SU-DHL-6 (cell line): ENCODE measurements around the gene NPAS3.

Source experiments
- H2AFZ ChIP-seq: fragments of 200-600 bp; sonication (generic); 2 replicates; pipeline ENCODE4 v1.6.1; 2014; ENCODE audit warnings: low read depth, mild to moderate bottlenecking, moderate library complexity, mixed read lengths, antibody characterized with exemption, low read length; ENCODE audit not compliant: severe bottlenecking
- H3F3A ChIP-seq: fragments of 200-600 bp; shearing (Covaris generic); 2 replicates; pipeline ENCODE4 v1.6.0; 2016; ENCODE audit warnings: antibody characterized with exemption, mild to moderate bottlenecking; ENCODE audit not compliant: insufficient read depth
- H3K27ac ChIP-seq: fragments of 200-600 bp; sonication (generic); 2 replicates; pipeline ENCODE4 v1.5.1; 2016; ENCODE audit warnings: low read depth, mild to moderate bottlenecking, low read length, moderate library complexity, mixed read lengths
- H3K27me3 ChIP-seq: fragments of 200-600 bp; sonication (generic), shearing (Covaris generic); 2 replicates; pipeline ENCODE4 v1.6.0; 2014; ENCODE audit warnings: mild to moderate bottlenecking, low read length
- H3K36me3 ChIP-seq: fragments of 200-600 bp; sonication (generic); 2 replicates; pipeline ENCODE4 v1.6.1; 2014; ENCODE audit warnings: mild to moderate bottlenecking, low read length, mixed read lengths
- H3K4me2 ChIP-seq: fragments of 300-600, 200-600 bp; shearing (Covaris generic), sonication (generic); 2 replicates; pipeline ENCODE4 v1.6.0; 2014; ENCODE audit warnings: low read length, low read depth, mild to moderate bottlenecking; ENCODE audit not compliant: poor library complexity, severe bottlenecking
- H3K4me3 ChIP-seq: fragments of 200-600 bp; sonication (generic); 2 replicates; pipeline ENCODE4 v1.5.1; 2014; ENCODE audit warnings: antibody characterized with exemption, low read length, mild to moderate bottlenecking, mixed read lengths; ENCODE audit not compliant: insufficient read depth, poor library complexity, severe bottlenecking
- H3K79me2 ChIP-seq: fragments of 200-600 bp; sonication (generic); 2 replicates; pipeline ENCODE4 v1.6.1; 2014; ENCODE audit warnings: mild to moderate bottlenecking, low read length, moderate library complexity; ENCODE audit not compliant: insufficient read depth
- H3K9ac ChIP-seq: fragments of 200-600 bp; sonication (generic); 2 replicates; pipeline ENCODE4 v1.7.0; 2014; ENCODE audit warnings: mild to moderate bottlenecking, low read length
- H3K9me2 ChIP-seq: fragments of 200-600 bp; sonication (generic); replicated peaks from 2 replicates; pipeline ENCODE4 v1.6.1; 2014; ENCODE audit warnings: low read length; ENCODE audit not compliant: insufficient read depth
- H3K9me3 ChIP-seq: fragments of 200-600 bp; sonication (generic); 2 replicates; pipeline ENCODE4 v1.6.1; 2014; ENCODE audit warnings: low read length, mixed read lengths; ENCODE audit not compliant: insufficient read depth
- H4K20me1 ChIP-seq: fragments of 200-600 bp; sonication (generic); 2 replicates; pipeline ENCODE4 v1.6.1; 2014; ENCODE audit warnings: low read depth, mild to moderate bottlenecking, antibody characterized with exemption, low read length, moderate library complexity, mixed read lengths
- CTCF ChIP-seq: fragments of 200-600 bp; sonication (generic); IDR thresholded peaks from one replicate; pipeline ENCODE4 v1.5.1; 2017; ENCODE audit warnings: antibody characterized with exemption, mild to moderate bottlenecking, low read length, moderate library complexity; ENCODE audit not compliant: insufficient read depth, poor library complexity, severe bottlenecking
- EZH2phosphoT487 ChIP-seq: fragments of 200-600 bp; sonication (generic), shearing (Covaris generic); conservative IDR thresholded peaks from 2 replicates; pipeline ENCODE4 v1.6.1; 2018; ENCODE audit warnings: mild to moderate bottlenecking, antibody characterized with exemption, low read length, moderate library complexity, mixed read lengths

NPAS3 gene

DNA sequence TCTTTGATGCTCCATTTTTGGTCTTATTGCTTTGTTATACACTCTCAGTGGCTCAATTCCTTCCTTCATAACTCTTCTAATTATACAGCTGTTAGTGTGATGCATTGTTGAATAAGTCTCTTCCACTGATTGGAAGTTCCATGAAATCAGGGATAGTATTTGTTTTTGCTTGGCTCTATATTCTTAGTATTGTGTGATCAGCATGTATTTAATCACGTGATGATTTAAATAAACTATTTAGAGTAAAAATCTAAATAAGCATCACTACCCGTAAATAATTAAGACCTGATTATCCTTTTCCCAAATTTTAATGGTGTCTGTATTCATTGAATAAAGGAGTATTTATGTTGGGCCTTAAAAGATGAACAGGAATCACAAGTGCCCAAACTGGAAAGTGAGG, 355.7 kb downstream of the NPAS3 start:
- no peaks in the 10 kb centered on the region for H3K9me2 ChIP-seq
- no peak for TF ChIP-seq EZH2phosphoT487
- no peak for TF ChIP-seq CTCF
- no peaks in the 10 kb centered on the region for H3K36me3 ChIP-seq
- no peaks in the 10 kb centered on the region for H3K9me3 ChIP-seq
- no peaks in the 10 kb centered on the region for H3K27me3 ChIP-seq
- no peak overlapping the region for H2AFZ ChIP-seq
- H3K4me3 ChIP-seq, result no peak overlapping the region
- no peak overlapping the region for H3K4me2 ChIP-seq
- H3F3A ChIP-seq, result no peaks in the 10 kb centered on the region
- H3K27ac ChIP-seq, result no peak overlapping the region
- H3K79me2 ChIP-seq, result no peaks in the 10 kb centered on the region
- H4K20me1 ChIP-seq, result no peaks in the 10 kb centered on the region
- no peak overlapping the region for H3K9ac ChIP-seq

DNA sequence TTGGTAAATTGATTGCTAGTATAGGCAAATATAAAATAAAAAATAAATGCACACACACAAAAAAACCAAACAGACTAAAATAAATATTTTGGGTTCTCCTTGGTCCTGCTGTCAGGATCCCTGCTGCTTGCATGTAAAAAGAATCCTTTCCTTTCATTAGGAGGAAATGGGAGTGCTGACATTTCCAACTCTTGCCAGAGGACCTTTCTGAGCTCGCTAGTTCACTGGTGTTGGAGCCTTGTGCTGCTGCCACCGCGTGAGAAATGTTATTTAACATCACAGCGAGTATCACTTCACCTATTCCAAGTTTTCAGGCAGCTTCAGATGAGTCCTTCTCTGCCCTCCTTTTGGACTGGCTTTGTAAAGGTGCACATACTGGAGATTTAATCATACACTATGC, 358.9 kb downstream of the NPAS3 start:
- Histone ChIP-seq H3K9me2 (no peaks in the 10 kb centered on the region), H3K4me2 (no peak overlapping the region), H3K4me3 (no peak overlapping the region), H3K9ac (no peak overlapping the region), H4K20me1 (no peaks in the 10 kb centered on the region), H3K36me3 (no peaks in the 10 kb centered on the region), H2AFZ (no peak overlapping the region), H3K27me3 (no peaks in the 10 kb centered on the region), H3F3A (no peaks in the 10 kb centered on the region), H3K79me2 (no peaks in the 10 kb centered on the region), H3K9me3 (no peaks in the 10 kb centered on the region), H3K27ac (no peak overlapping the region)
- TF ChIP-seq CTCF, result no peak
- no peak for TF ChIP-seq EZH2phosphoT487

GRCh38 chr14:33307691-33308251, 369.1 kb downstream of the NPAS3 start:
- H3K9me3 ChIP-seq, result no peaks in the 10 kb centered on the region
- H4K20me1 ChIP-seq, result no peaks in the 10 kb centered on the region
- H3K9ac ChIP-seq, result no peak overlapping the region
- H3K9me2 ChIP-seq, result no peaks in the 10 kb centered on the region
- no peak overlapping the region for H2AFZ ChIP-seq
- no peak overlapping the region for H3K27ac ChIP-seq
- no peaks in the 10 kb centered on the region for H3K79me2 ChIP-seq
- H3F3A ChIP-seq, result no peaks in the 10 kb centered on the region
- H3K27me3 ChIP-seq, result no peaks in the 10 kb centered on the region
- H3K4me3 ChIP-seq, result no peak overlapping the region
- no peak overlapping the region for H3K4me2 ChIP-seq
- TF ChIP-seq EZH2phosphoT487, result no peak
- no peak for TF ChIP-seq CTCF
- H3K36me3 ChIP-seq, result no peaks in the 10 kb centered on the region
